Frontal cortex (tissue), 4 donors: Measurements from ENCODE around the gene FNBP1L. TPM values are rescaled to one million over a fixed set of nuclear protein-coding genes. Genes with fewer than 3 reads are reported as not detected.
"Not testable (repeated sequence)": the region's sequence is repeated elsewhere in the genome, so short reads cannot be mapped to it uniquely, and the experiment has no call there.

Source experiments
- DNase-seq, 2 donors: peaks; one replicate each; pipeline ENCODE4 v3.0.0; 2012; ENCODE audit warnings: low spot score in 2 of 2
- FAIRE-seq: peaks from 2 replicates; lab custom pipeline; 2012; peaks lifted over from hg19 to GRCh38; lab: Jason Lieb, UNC
- total RNA-seq: library from RNA; depleted of rRNA; stranded (reverse); fragments of >200 nt; gene quantifications from one replicate; pipeline ENCODE4 v1.2.3, GENCODE V29; 2014
- donor health status: control.
- donor health status: control.
- donor health status: control.

The FNBP1L gene
- total RNA-seq, 1 donor from 2014 or later, result 254 TPM

DNA sequence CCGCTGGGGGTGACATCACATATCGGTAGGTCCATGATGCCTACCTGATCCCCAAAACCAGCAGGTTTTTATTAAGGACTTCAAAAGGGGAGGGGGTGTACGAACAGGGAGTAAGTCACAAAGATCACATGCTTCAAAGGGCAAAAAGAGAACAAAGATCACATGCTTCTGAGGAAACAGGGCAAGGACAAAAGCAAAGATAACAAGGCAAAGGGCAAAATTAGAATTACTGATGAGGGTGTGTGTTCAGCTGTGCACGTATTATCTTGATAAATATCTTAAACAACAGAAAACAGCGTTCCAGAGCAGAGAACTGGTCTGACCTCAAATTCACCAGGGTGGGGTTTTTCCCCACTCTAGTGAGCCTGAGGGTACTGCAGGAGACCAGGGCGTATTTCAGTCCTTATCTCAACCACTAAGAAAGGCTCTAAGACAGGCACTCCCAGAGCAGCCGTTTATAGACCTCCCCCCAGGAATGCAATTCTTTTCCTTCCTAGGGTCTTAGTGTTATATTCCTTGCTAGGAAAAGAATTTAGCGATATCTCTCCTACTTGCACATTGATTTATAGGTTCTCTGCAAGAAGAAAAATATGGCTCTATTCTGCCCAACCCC lies 31.3 kb downstream of the FNBP1L start:
- FAIRE-seq, DNase-seq: not testable (repeated sequence)

DNA sequence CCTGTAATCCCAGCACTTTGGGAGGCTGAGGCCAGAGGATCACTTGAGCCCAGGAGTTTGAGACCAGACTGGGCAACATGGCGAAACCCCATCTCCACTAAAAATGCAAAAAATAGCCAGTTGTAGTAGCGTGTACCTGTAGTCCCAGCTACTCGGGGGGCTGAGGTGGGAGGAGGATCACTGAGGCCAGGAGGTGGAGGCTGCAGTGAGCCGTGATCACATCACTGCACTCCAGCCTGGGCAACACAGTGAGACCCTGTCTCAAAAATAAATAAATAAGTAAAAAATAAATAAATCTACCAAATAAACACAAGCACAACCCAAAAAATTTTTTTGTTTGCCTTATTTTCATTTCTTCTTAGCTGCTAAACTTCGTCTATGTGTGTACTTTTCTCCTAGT lies 34.0 kb downstream of the FNBP1L start:
- not testable (repeated sequence) for DNase-seq, FAIRE-seq

DNA sequence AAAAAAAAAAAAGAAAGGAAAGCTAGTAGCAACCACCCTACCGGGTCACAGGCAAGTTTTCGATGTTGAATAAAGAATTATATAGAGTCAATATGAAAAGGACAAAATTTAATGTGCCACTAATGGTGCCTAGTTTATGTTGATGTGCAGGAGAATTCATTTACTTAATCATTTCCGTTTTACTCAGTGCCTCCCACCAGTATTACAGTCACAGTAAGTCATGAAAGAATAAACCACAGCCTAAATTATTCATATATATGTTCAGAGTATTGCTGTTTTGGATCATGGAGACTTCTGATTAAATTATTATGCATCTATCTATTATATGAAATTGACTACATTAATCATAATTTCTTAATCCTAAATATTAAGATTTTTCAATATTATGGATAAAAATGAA lies 35.3 kb downstream of the FNBP1L start:
- no peak for DNase-seq
- no peak for FAIRE-seq

- no peak for FAIRE-seq
- DNase-seq, result no peak
These were observed 35.7 kb downstream of the FNBP1L start for GRCh38 chr1:93483606-93484005.

DNA sequence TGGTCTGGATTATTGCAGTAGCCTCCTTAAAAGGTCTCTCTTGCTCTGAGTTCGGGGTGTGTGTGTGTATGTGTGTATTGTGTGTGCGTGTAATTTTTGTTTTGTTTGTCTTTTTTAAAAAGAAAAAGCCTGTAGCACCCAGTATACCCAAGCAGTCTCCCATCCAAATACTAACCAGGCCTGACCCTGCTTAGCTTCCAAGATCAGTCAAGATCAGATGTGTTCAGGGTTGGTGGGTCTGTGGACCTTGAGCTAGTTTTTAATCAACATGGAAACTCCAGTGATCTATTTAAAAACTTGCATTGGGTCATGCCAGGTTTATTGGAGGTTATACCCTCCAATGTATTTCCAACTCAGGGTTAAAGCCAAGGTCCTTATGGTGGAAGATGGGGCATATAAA lies 40.3 kb downstream of the FNBP1L start:
- DNase-seq, result no peak
- FAIRE-seq, result no peak

DNA sequence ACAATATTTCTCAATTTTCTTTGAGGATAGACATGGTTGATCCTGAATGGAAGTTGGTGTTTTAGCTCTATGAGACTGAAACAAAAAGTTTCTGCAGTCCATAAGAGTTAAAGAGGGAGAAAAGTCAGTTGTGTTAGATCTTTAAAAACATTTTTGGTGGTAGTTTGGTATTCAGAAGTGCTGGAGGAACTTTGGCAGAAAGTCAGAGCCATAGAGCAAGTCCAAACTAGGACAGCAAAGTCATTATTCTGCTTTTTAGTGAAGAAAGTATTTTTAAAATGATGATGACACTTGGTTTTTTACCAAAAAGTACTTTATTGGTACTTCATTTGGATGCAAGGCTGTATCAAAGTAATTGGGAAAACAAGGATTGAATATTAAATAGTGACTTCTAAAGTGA lies 41.8 kb downstream of the FNBP1L start:
- FAIRE-seq (no peak), DNase-seq (no peak)

GRCh38 chr1:93490357-93490756 lies 42.4 kb downstream of the FNBP1L start:
- FAIRE-seq (no peak), DNase-seq (no peak)

DNA sequence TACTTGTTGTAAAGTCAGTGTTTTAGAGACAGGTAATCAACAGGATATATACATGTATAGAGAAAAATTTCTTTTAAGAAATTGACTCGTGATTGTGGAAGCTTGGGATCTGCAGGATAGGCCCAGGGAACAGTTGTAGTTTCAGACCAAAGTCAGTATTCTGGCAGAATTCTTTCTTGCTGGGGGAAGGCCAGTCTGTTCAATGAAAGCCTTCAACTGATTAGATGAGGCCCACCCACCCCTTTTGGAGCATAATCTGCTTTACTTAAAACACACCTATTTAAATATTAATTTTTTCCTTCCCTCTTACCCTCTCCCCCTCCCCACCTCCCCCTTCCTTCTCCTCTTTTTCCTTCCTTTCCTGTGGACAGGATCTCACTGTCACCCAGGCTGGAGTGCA lies 48.0 kb downstream of the FNBP1L start:
- DNase-seq, result no peak
- no peak for FAIRE-seq

GRCh38 chr1:93496520-93496919 lies 48.6 kb downstream of the FNBP1L start:
- FAIRE-seq, result no peak
- no peak for DNase-seq

DNA sequence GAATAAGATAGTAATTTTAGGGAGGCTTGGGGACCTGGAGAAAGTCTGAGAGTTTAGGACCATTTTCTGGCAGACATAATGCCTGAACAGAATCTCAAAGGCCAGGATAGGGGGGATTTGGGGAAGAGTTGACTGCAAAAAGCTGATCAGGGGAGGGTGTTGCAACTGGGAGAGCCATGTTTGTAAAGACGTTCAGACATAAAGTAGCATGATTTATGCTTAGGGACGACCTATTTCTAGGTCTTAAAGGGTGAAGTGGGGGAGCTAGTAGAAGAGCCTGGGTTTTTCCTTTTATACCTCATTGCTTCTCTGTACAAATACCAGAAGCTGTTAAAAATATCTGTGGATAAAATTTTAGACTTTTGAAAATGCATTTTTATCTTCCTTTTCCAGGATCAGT lies 51.2 kb downstream of the FNBP1L start:
- DNase-seq (no peak), FAIRE-seq (no peak)

GRCh38 chr1:93499533-93499932 lies 51.6 kb downstream of the FNBP1L start:
- FAIRE-seq, result no peak

DNA sequence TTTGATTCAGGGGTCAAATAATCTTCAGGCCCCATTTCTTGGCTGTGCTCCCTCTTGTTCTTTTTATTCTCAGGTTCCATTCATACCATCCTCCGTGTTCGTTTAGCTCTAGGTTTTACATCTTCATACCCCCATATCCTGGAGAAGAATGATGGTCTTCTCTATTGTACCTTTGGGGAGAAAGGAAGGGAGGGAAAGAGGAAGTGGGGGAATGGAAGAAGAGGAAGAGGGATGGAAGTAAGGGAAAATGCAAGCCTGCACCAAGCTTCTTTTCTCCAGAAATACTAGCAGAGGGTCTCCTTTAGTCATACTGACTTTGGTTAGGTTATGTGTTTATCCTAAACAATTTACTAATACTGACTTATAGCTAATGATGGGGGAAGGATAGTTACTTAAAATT lies 52.4 kb downstream of the FNBP1L start:
- FAIRE-seq (no peak), DNase-seq (no peak)

More at GRCh38 chr1:93499533-93499932, 51.6 kb downstream of the FNBP1L start:
- no peak for DNase-seq

GRCh38 chr1:93501399-93501798 lies 53.5 kb downstream of the FNBP1L start:
- DNase-seq, result no peak
- FAIRE-seq, result no peak

GRCh38 chr1:93501829-93502369 lies 54.0 kb downstream of the FNBP1L start:
- DNase-seq, result no peak
- no peak for FAIRE-seq

DNA sequence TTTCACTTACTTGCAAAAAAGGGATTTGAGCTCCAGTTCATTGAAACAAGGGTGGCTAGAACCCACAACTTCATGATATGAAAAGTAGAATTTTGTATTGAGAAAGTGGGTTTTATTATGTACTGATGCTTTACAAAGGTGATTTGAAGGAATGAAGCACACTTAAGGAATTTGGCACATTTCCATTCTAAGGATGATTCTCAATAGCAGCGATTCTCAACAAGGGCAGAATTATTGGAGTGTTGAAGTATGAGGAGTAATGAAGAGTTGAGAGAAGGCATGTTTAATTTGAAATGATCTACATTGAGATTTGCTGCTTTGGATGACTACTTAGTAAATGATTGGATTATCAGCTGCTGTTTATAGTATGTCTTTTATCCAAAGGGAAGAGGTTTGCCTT lies 54.7 kb downstream of the FNBP1L start:
- DNase-seq (no peak), FAIRE-seq (no peak)

DNA sequence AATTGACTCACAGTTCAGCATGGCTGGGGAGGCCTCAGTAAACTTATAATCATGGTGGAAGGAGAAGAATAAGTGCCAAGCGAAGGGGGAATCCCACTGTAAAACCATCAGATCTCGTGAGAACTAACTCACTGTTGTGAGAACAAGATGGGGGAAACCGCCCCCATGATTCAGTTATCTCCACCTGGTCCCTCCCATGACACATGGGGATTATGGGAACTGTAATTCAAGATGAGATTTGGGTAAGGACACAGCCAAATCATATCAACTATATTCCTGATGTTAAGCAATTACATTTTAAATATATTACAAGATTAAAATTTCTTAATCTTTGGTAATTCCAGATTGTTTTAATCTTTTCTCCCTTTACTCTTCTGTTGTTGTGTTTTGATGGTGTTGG lies 55.2 kb downstream of the FNBP1L start:
- FAIRE-seq, result no peak
- no peak for DNase-seq

GRCh38 chr1:93503816-93504215 lies 55.9 kb downstream of the FNBP1L start:
- DNase-seq (no peak), FAIRE-seq (no peak)

GRCh38 chr1:93504247-93505033 lies 56.5 kb downstream of the FNBP1L start:
- no peak for FAIRE-seq
- no peak for DNase-seq

GRCh38 chr1:93506126-93506525 lies 58.2 kb downstream of the FNBP1L start:
- FAIRE-seq (no peak), DNase-seq (no peak)

DNA sequence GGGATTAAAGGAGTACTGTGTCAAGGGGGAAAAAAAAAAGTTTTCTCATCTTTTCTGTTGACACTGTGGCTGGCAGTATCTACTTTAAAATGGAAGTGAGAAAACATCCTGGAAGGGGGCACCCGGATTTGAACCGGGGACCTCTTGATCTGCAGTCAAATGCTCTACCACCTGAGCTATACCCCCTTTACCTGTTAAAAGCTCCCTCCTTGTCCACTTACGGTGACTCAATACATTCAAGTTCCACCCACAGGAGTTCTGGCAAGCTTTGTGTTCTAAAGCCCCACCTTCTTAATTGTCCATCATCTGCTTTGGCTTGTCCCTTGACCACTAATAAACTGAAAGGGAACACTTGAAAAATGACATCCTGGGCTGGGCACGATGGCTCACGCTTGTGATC lies 68.2 kb downstream of the FNBP1L start:
- DNase-seq (no peak), FAIRE-seq (no peak)

- DNase-seq, result no peak
- no peak for FAIRE-seq
These were observed 70.6 kb downstream of the FNBP1L start for GRCh38 chr1:93518516-93518915.
